Keratinocyte (primary cell): ENCODE measurements around the gene PEX5L. TPM values are rescaled to one million over a fixed set of nuclear protein-coding genes. Genes with fewer than 3 reads are reported as not detected.

Experiments used
- DNase-seq: peaks from one replicate; pipeline ENCODE4 v3.0.0-alpha.2; 2011; ENCODE audit warnings: low read depth, missing footprints, low spot score
- FAIRE-seq: peaks from 2 replicates; lab custom pipeline; 2011; peaks lifted over from hg19 to GRCh38; lab: Jason Lieb, UNC
- H2AFZ ChIP-seq: 2 replicates; pipeline ENCODE4 v1.6.0; 2012; ENCODE audit warnings: low read length, control low read depth, inconsistent platforms; ENCODE audit not compliant: control insufficient read depth
- H3K27ac ChIP-seq: 2 replicates; pipeline ENCODE4 v1.5.1; 2011; ENCODE audit warnings: low read length; ENCODE audit not compliant: control insufficient read depth, insufficient read depth
- H3K27me3 ChIP-seq: 3 replicates; pipeline ENCODE4 v1.6.0; 2011; ENCODE audit warnings: low read length; ENCODE audit not compliant: control insufficient read depth, insufficient read depth; ENCODE audit errors: extremely low read depth
- H3K36me3 ChIP-seq, 2 experiments: 2 replicates in 1 of 2; 3 replicates in 1 of 2; pipeline ENCODE4 v1.5.1; 2011; ENCODE audit warnings: low read length in 2 of 2, mild to moderate bottlenecking in 1 of 2; ENCODE audit not compliant: control insufficient read depth in 2 of 2, insufficient read depth in 2 of 2; ENCODE audit errors: extremely low read depth in 1 of 2
- H3K4me1 ChIP-seq: 3 replicates; pipeline ENCODE4 v1.5.1; 2011; ENCODE audit warnings: low read length; ENCODE audit not compliant: control insufficient read depth, insufficient read depth; ENCODE audit errors: extremely low read depth
- H3K4me2 ChIP-seq: 3 replicates; pipeline ENCODE4 v1.6.0; 2011; ENCODE audit warnings: low read depth, low read length; ENCODE audit not compliant: control insufficient read depth, insufficient read depth; ENCODE audit errors: extremely low read depth
- H3K4me3 ChIP-seq, 3 experiments: fragments of 200-600 bp in 1 of 3; sonication (generic) in 1 of 3; 2 replicates in 2 of 3; 3 replicates in 1 of 3; pipeline ENCODE4 v1.5.1; 2011 to 2016; ENCODE audit warnings: low read length in 3 of 3, mild to moderate bottlenecking in 3 of 3, control low read depth in 2 of 3, inconsistent platforms in 1 of 3, low read depth in 1 of 3, mixed read lengths in 1 of 3, mixed run types in 1 of 3, moderate library complexity in 1 of 3; ENCODE audit not compliant: control insufficient read depth in 2 of 3, insufficient read depth in 2 of 3; ENCODE audit errors: extremely low read depth in 1 of 3
- H3K79me2 ChIP-seq: 2 replicates; pipeline ENCODE4 v1.6.0; 2012; ENCODE audit warnings: low read length; ENCODE audit not compliant: control insufficient read depth, insufficient read depth
- H3K9ac ChIP-seq: 3 replicates; pipeline ENCODE4 v1.6.0; 2011; ENCODE audit warnings: low read length; ENCODE audit not compliant: control insufficient read depth, insufficient read depth; ENCODE audit errors: extremely low read depth
- H3K9me1 ChIP-seq: 3 replicates; pipeline ENCODE4 v1.6.0; 2011; ENCODE audit warnings: low read length; ENCODE audit not compliant: control insufficient read depth, insufficient read depth; ENCODE audit errors: extremely low read depth
- H3K9me3 ChIP-seq: 2 replicates; pipeline ENCODE4 v1.5.1; 2012; ENCODE audit warnings: low read depth, low read length; ENCODE audit not compliant: control insufficient read depth
- H4K20me1 ChIP-seq: 3 replicates; pipeline ENCODE4 v1.6.0; 2011; ENCODE audit warnings: low read length; ENCODE audit not compliant: control insufficient read depth, insufficient read depth; ENCODE audit errors: extremely low read depth
- CTCF ChIP-seq, 3 experiments: IDR thresholded peaks in 1 of 3; conservative IDR thresholded peaks in 1 of 3; optimal IDR thresholded peaks in 1 of 3; 2 replicates in 2 of 3; 3 replicates in 1 of 3; pipeline versions ENCODE3 to v1.5.1; 2011; ENCODE audit warnings: low read length in 3 of 3, mild to moderate bottlenecking in 3 of 3, moderate library complexity in 2 of 3, control low read depth in 1 of 3, inconsistent platforms in 1 of 3; ENCODE audit not compliant: insufficient read depth in 2 of 3; ENCODE audit errors: extremely low read depth in 1 of 3
- EZH2 ChIP-seq: IDR thresholded peaks from one replicate; pipeline ENCODE4 v1.6.1; 2012; ENCODE audit warnings: inconsistent platforms, mild to moderate bottlenecking, low read length, moderate library complexity
- dilution Hi-C: fragments of 300-500 bp; cut with MboI; formaldehyde crosslinking; loops from one replicate; pipeline ENCODE4 v1.7.0; 2020; ENCODE audit warnings: low sequenced_read_pairs; ENCODE audit not compliant: extremely low pct_ligation_motif_present
- polyA plus RNA-seq, 5 experiments: library from polyadenylated mRNA; depleted of rRNA in 3 of 5; stranded (reverse) in 3 of 5; stranded (forward) in 1 of 5; unstranded in 1 of 5; fragments of >200 nt; gene quantifications; 1 replicate in 1 of 5; 2 replicates in 3 of 5; 3 replicates in 1 of 5; pipeline versions ENCODE4 v1.2.1 to v1.2.3, GENCODE V29; 2011 to 2012; ENCODE audit warnings: missing spikeins in 2 of 5, low read depth in 1 of 5, low replicate concordance in 1 of 5

PEX5L gene
- polyA plus RNA-seq, 1 donor (not counting 4 experiments of a cell fraction or from before 2014, with no cell fraction given), result 0.92 TPM

GRCh38 chr3:179921951-179922350 is 114.8 kb downstream of the PEX5L start:
- TF ChIP-seq EZH2 (no peak), CTCF (optimal IDR thresholded peaks at IDR 0.05 in 1 of 3, IDR thresholded peaks at IDR 0.05 in 1 of 3, conservative IDR thresholded peaks at IDR 0.05 in 1 of 3; ENCODE audit: extremely low read depth in 1 of 3, insufficient read depth in 2 of 3, low read length in 3 of 3) (no peak)
- Histone ChIP-seq H4K20me1 (no peaks in the 10 kb centered on the region), H3K27me3 (no peaks in the 10 kb centered on the region), H3K9me3 (no peaks in the 10 kb centered on the region), H3K4me2 (no peak overlapping the region), H3K4me1 (no peaks in the 10 kb centered on the region), H3K4me3 (no peak overlapping the region), H3K9me1 (no peaks in the 10 kb centered on the region), H3K9ac (no peak overlapping the region), H2AFZ (no peak overlapping the region), H3K79me2 (no peaks in the 10 kb centered on the region), H3K36me3 (no peaks in the 10 kb centered on the region), H3K27ac (no peak overlapping the region)
- dilution Hi-C loops, result no loop called here
- FAIRE-seq, result no peak
- no peak for DNase-seq

- H3K27ac ChIP-seq, result no peak overlapping the region
- DNase-seq (no peak), FAIRE-seq (no peak)
- H3K4me3 ChIP-seq, result no peak overlapping the region
- no peak overlapping the region for H3K4me2 ChIP-seq
- H3K9ac ChIP-seq, result no peak overlapping the region
- H3K9me1 ChIP-seq, result no peaks in the 10 kb centered on the region
- H3K36me3 ChIP-seq, result no peaks in the 10 kb centered on the region
- no peaks in the 10 kb centered on the region for H4K20me1 ChIP-seq
- no peak overlapping the region for H2AFZ ChIP-seq
- no peaks in the 10 kb centered on the region for H3K9me3 ChIP-seq
- dilution Hi-C loops, result no loop called here
- no peak for TF ChIP-seq CTCF (optimal IDR thresholded peaks at IDR 0.05 in 1 of 3, IDR thresholded peaks at IDR 0.05 in 1 of 3, conservative IDR thresholded peaks at IDR 0.05 in 1 of 3; ENCODE audit: extremely low read depth in 1 of 3, insufficient read depth in 2 of 3, low read length in 3 of 3)
- no peak for TF ChIP-seq EZH2
- no peaks in the 10 kb centered on the region for H3K4me1 ChIP-seq
- H3K79me2 ChIP-seq, result no peaks in the 10 kb centered on the region
- no peaks in the 10 kb centered on the region for H3K27me3 ChIP-seq
These were observed 115.2 kb downstream of the PEX5L start for GRCh38 chr3:179921500-179921899.
